ENCODE results near the gene RGL3.

- TF ChIP-seq POLR2A (IDR thresholded peaks at IDR 0.05) (no peak), POLR2AphosphoS5 (IDR thresholded peaks at IDR 0.05) (peak in 1 of 3 donors; percentile 44)
- TF ChIP-seq, protein P1, sequence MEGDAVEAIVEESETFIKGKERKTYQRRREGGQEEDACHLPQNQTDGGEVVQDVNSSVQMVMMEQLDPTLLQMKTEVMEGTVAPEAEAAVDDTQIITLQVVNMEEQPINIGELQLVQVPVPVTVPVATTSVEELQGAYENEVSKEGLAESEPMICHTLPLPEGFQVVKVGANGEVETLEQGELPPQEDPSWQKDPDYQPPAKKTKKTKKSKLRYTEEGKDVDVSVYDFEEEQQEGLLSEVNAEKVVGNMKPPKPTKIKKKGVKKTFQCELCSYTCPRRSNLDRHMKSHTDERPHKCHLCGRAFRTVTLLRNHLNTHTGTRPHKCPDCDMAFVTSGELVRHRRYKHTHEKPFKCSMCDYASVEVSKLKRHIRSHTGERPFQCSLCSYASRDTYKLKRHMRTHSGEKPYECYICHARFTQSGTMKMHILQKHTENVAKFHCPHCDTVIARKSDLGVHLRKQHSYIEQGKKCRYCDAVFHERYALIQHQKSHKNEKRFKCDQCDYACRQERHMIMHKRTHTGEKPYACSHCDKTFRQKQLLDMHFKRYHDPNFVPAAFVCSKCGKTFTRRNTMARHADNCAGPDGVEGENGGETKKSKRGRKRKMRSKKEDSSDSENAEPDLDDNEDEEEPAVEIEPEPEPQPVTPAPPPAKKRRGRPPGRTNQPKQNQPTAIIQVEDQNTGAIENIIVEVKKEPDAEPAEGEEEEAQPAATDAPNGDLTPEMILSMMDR (IDR thresholded peaks at IDR 0.05 in 8 of 11, conservative IDR thresholded peaks at IDR 0.05 in 3 of 11): no peak
Observed at GRCh38 chr19:11361037-11361770, 57.9 kb downstream of the RGL3 start.
